K562 (cell line): ENCODE results near the gene MTHFSD. TPM values are rescaled to one million over a fixed set of nuclear protein-coding genes. Genes with fewer than 3 reads are reported as not detected.

Experiments used
- CCNT2 ChIP-seq: IDR thresholded peaks from 2 replicates; pipeline ENCODE4 v1.6.1; 2011; ENCODE audit warnings: borderline replicate concordance, low read depth, mild to moderate bottlenecking, moderate library complexity, mixed read lengths, low read length; ENCODE audit not compliant: insufficient read length; ENCODE audit errors: extremely low read depth
- COPS2 ChIP-seq: fragments of 450-650 bp; conservative IDR thresholded peaks from 2 replicates; pipeline ENCODE4 v1.6.1; 2016; ENCODE audit warnings: mild to moderate bottlenecking, moderate library complexity
- EZH2 ChIP-seq: IDR thresholded peaks from 2 replicates; pipeline ENCODE4 v1.6.1; 2012; ENCODE audit warnings: low read depth, mild to moderate bottlenecking, inconsistent platforms, low read length, borderline replicate concordance
- JUN ChIP-seq, 2 experiments: sonication (generic) in 1 of 2; formaldehyde crosslinking in 1 of 2; IDR thresholded peaks; 2 replicates each; pipeline versions ENCODE4 v1.6.1 to v1.8.0; 2012 to 2022; ENCODE audit warnings: borderline replicate concordance in 2 of 2, mild to moderate bottlenecking in 2 of 2, improper control_type of control experiment in 1 of 2, low read depth in 1 of 2, low read length in 1 of 2, missing genetic modification reagents in 1 of 2
- KLF13 ChIP-seq: fragments of 450-650 bp; IDR thresholded peaks from 2 replicates; pipeline ENCODE4 v1.6.1; 2016; ENCODE audit warnings: missing genetic modification characterization, low read depth, mild to moderate bottlenecking, missing compliant biosample characterization, moderate library complexity, borderline replicate concordance
- RBM14 ChIP-seq: fragments of 200-400 bp; formaldehyde crosslinking; IDR thresholded peaks from 2 replicates; pipeline ENCODE4 v1.6.1; 2018; ENCODE audit warnings: low read depth, mild to moderate bottlenecking, low read length, moderate library complexity, borderline replicate concordance; ENCODE audit not compliant: insufficient read depth
- SAP30 ChIP-seq: fragments of 200-600 bp; sonication (generic); IDR thresholded peaks from 2 replicates; pipeline ENCODE4 v1.6.1; 2012; ENCODE audit warnings: borderline replicate concordance, low read depth, mild to moderate bottlenecking, moderate library complexity, low read length, control low read depth, inconsistent platforms; ENCODE audit not compliant: insufficient read depth, poor library complexity, severe bottlenecking
- ZNF584 ChIP-seq: fragments of 200-800 bp; sonication (Bioruptor generic); IDR thresholded peaks from 2 replicates; pipeline ENCODE4 v1.6.1; 2016; ENCODE audit warnings: low read depth, mild to moderate bottlenecking, missing genetic modification characterization, missing compliant biosample characterization
- polyA plus RNA-seq, 8 experiments: library from polyadenylated mRNA; depleted of rRNA in 4 of 8; stranded (reverse) in 5 of 8; unstranded in 3 of 8; fragments of >200 nt; fragmentation: Nextera tagmentation in 2 of 8; fragmentation: Illumina TruSeq in 1 of 8; extraction: Ambion mirVana in 2 of 8; extraction: Trizol in 1 of 8; gene quantifications; 2 replicates each; pipeline versions ENCODE4 v1.2.1 to v1.2.3, GENCODE V29; 2011 to 2014; ENCODE audit warnings: inconsistent platforms in 1 of 8, missing spikeins in 1 of 8
- total RNA-seq, 7 experiments: library from RNA; depleted of rRNA in 6 of 7; stranded (reverse); fragments of >200 nt in 6 of 7; fragmentation: Illumina TruSeq in 2 of 7; extraction: Trizol in 2 of 7; gene quantifications; 2 replicates each; pipeline versions ENCODE4 v1.2.1 to v1.2.3, GENCODE V29; 2011 to 2021; ENCODE audit warnings: low replicate concordance in 1 of 7
- TF ChIP-seq, protein P1 (sequence below), 2 experiments: fragments of 450-650 bp in 1 of 2; sonication (generic) in 1 of 2; formaldehyde crosslinking; conservative IDR thresholded peaks; 2 replicates each; pipeline versions ENCODE4 v1.4.0 to v1.8.1; 2020 to 2022; ENCODE audit warnings: mild to moderate bottlenecking in 1 of 2, missing genetic modification reagents in 1 of 2

The MTHFSD gene
- total and polyA plus RNA-seq, 9 of the 15 experiments (the other 6 are each of a cell fraction or from before 2014, with no cell fraction given): 3.2 to 20.2 (median 12.0) TPM

DNA sequence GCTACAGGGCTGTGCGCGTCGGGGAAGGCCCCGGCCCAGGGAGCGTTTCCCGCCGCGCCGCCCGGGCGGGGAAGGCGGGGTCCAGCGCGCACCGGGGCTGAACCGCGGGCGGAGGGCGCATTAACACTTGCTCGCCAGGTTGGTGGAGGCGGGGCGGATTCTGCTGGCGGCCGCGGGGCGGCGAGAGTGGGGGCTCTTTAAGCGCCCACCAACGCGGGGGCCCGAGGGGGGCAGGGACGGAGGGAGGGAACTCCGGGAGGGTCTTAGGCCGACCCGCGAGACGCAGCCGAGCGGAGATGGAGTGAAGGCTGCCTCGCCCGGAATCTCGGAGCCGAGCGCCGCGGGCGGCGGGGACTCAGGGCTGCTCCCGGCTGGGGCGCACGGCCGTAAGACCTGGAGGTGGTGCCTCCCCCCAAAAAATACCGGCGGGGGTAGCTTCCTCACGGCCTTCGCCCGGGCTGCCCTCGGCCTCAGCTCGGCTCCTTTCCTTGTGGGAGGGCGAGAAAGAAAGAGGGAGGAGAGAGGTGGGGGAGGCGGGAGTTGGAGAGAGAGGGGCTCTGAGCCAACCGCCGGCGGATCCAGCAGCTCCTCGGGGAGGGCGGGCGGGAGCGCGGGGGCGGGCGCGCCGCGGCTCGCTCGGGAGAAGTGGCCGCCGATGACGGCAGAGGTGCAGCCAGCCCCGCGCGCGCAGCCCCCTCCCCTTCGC lies 45.1 kb downstream of the MTHFSD start (continued):
- TF ChIP-seq CCNT2: no peak
- TF ChIP-seq JUN (IDR thresholded peaks at IDR 0.05; ENCODE audit: borderline replicate concordance, low read depth, low read length): no peak
- no peak for TF ChIP-seq JUN (CRISPR knock-in tag; IDR thresholded peaks at IDR 0.05; ENCODE audit: borderline replicate concordance)
- no peak for TF ChIP-seq ZNF584 (CRISPR knock-in tag)
- TF ChIP-seq KLF13: no peak
- TF ChIP-seq, protein P1, sequence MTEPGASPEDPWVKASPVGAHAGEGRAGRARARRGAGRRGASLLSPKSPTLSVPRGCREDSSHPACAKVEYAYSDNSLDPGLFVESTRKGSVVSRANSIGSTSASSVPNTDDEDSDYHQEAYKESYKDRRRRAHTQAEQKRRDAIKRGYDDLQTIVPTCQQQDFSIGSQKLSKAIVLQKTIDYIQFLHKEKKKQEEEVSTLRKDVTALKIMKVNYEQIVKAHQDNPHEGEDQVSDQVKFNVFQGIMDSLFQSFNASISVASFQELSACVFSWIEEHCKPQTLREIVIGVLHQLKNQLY (CRISPR knock-in tag; conservative IDR thresholded peaks at IDR 0.05): no peak
- TF ChIP-seq RBM14: no peak
- TF ChIP-seq SAP30: no peak
- no peak for TF ChIP-seq EZH2
- no peak for TF ChIP-seq COPS2
- TF ChIP-seq, all 486 proteins: peak for 0
